ENCODE measurements around the gene ANKRD10. TPM values are rescaled to one million over a fixed set of nuclear protein-coding genes. Genes with fewer than 3 reads are reported as not detected.
"Not testable (repeated sequence)": the region's sequence is repeated elsewhere in the genome, so short reads cannot be mapped to it uniquely, and the experiment has no call there.

Gene ANKRD10
- total RNA-seq, 1 experiment from 2014 or later = 132 TPM

DNA sequence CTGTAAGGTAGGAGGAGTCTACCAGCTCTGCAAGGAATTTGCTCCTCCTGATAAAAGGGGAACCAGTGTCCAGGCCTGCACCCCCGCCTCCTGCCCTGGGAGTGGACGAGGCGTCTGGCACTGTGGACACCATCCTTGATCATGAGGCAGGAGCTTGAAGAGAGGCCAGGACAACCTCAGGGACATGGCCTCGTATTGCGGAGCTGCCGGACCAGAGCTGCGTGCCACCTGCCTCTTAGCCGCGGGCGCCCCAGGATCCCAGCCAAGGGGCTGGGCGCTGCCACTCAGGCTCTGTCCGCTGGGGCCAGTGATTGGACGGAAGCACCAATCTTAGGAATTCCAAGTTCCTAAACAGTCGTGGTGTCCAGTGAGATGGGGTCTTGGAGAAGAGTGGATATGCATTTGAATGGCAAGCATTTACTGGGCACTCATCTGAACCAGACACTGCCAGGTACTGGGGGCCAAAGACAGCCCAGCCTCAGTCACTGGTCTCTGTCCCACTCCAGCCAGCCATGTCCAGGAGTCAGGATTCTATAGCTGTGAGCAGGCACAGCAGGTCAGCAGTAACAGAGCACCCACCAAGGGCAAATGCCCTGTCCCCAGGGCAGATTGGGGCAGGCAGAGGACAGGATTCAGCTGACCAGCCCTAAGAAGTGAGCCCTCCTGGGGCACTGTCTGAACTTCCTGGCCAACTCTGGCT, 39.1 kb upstream of the ANKRD10 start:
- H3K4me1 Mint-ChIP-seq (ENCODE audit: low read depth, unreplicated experiment) = peaks cover 5% of the 10 kb centered on the region
- BruUV-seq (replicated peaks) = no TSS peak
- Histone ChIP-seq H3K27me3 (replicated peaks; ENCODE audit: control insufficient read depth, insufficient read depth, low read length) (no peaks in the 10 kb centered on the region), H3K4me3 (ENCODE audit: low read depth, low read length) (no peak overlapping the region), H3K9me3 (peaks cover 18% of the 10 kb centered on the region), H3K4me1 (no peaks in the 10 kb centered on the region), H3K36me3 (ENCODE audit: control insufficient read depth, insufficient read depth, low read length) (no peaks in the 10 kb centered on the region)
- DNase-seq = no peak
- no peaks in the 10 kb centered on the region for H3K27me3 Mint-ChIP-seq (ENCODE audit: insufficient read depth, unreplicated experiment)
- intact Hi-C loops (cut with micrococcal nuclease; ENCODE audit: unreplicated experiment) = no loop called here
- H3K4me3 Mint-ChIP-seq (ENCODE audit: unreplicated experiment) = no peak overlapping the region
- peaks cover 11% of the 10 kb centered on the region for H3K9me3 Mint-ChIP-seq (ENCODE audit: unreplicated experiment)
- ChIA-PET POLR2A (no interaction called here), CTCF (no interaction called here)
- no peak overlapping the region for H3K27ac Mint-ChIP-seq (ENCODE audit: unreplicated experiment)
- TF ChIP-seq CTCF (IDR thresholded peaks at IDR 0.05; ENCODE audit: insufficient read depth in 1 of 2, low read depth in 1 of 2, low read length in 1 of 2, severe bottlenecking in 1 of 2, unreplicated experiment in 1 of 2) = no peak
- peaks cover 1% of the 10 kb centered on the region for H3K36me3 Mint-ChIP-seq (ENCODE audit: insufficient read depth, unreplicated experiment)

GRCh38 chr13:110953416-110953815, 38.5 kb upstream of the ANKRD10 start:
- Histone ChIP-seq H3K4me3 (ENCODE audit: low read depth, low read length) (no peak overlapping the region), H3K36me3 (ENCODE audit: control insufficient read depth, insufficient read depth, low read length) (no peaks in the 10 kb centered on the region), H3K27me3 (replicated peaks; ENCODE audit: control insufficient read depth, insufficient read depth, low read length) (no peaks in the 10 kb centered on the region), H3K9me3 (peaks cover 15% of the 10 kb centered on the region), H3K4me1 (no peaks in the 10 kb centered on the region)
- ChIA-PET CTCF (no interaction called here), POLR2A (no interaction called here)
- Mint-ChIP-seq H3K27ac (ENCODE audit: unreplicated experiment) (no peak overlapping the region), H3K27me3 (ENCODE audit: insufficient read depth, unreplicated experiment) (no peaks in the 10 kb centered on the region), H3K36me3 (ENCODE audit: insufficient read depth, unreplicated experiment) (no peaks in the 10 kb centered on the region), H3K9me3 (ENCODE audit: unreplicated experiment) (peaks cover 11% of the 10 kb centered on the region), H3K4me3 (ENCODE audit: unreplicated experiment) (no peak overlapping the region), H3K4me1 (ENCODE audit: low read depth, unreplicated experiment) (peaks cover 5% of the 10 kb centered on the region)
- BruUV-seq (replicated peaks) = no TSS peak
- intact Hi-C loops (cut with micrococcal nuclease; ENCODE audit: unreplicated experiment) = no loop called here
- TF ChIP-seq CTCF (IDR thresholded peaks at IDR 0.05; ENCODE audit: insufficient read depth in 1 of 2, low read depth in 1 of 2, low read length in 1 of 2, severe bottlenecking in 1 of 2, unreplicated experiment in 1 of 2) = no peak
- DNase-seq = no peak

GRCh38 chr13:110952135-110952534, 37.3 kb upstream of the ANKRD10 start:
- DNase-seq; H3K4me1 Mint-ChIP-seq (ENCODE audit: low read depth, unreplicated experiment); H3K9me3 ChIP-seq; H3K27ac Mint-ChIP-seq (ENCODE audit: unreplicated experiment); intact Hi-C loops (cut with micrococcal nuclease; ENCODE audit: unreplicated experiment); H3K27me3 Mint-ChIP-seq (ENCODE audit: insufficient read depth, unreplicated experiment); H3K36me3 Mint-ChIP-seq (ENCODE audit: insufficient read depth, unreplicated experiment); BruUV-seq (replicated peaks); H3K4me3 Mint-ChIP-seq (ENCODE audit: unreplicated experiment); H3K27me3 ChIP-seq (replicated peaks; ENCODE audit: control insufficient read depth, insufficient read depth, low read length); POLR2A ChIA-PET; H3K36me3 ChIP-seq (ENCODE audit: control insufficient read depth, insufficient read depth, low read length); H3K4me3 ChIP-seq (ENCODE audit: low read depth, low read length); H3K9me3 Mint-ChIP-seq (ENCODE audit: unreplicated experiment); CTCF ChIA-PET; H3K4me1 ChIP-seq: not testable (repeated sequence)
